ENCODE data around the gene FIP1L1. TPM values are rescaled to one million over a fixed set of nuclear protein-coding genes. Genes with fewer than 3 reads are reported as not detected.

The FIP1L1 gene
- total RNA-seq, 1 donor from 2014 or later: 56.8 TPM

- no peak overlapping the region for H3K4me3 Mint-ChIP-seq (ENCODE audit: unreplicated experiment)
- no peaks in the 10 kb centered on the region for H3K4me1 Mint-ChIP-seq (ENCODE audit: low read depth, unreplicated experiment)
- no peak overlapping the region for H3K27ac Mint-ChIP-seq (ENCODE audit: unreplicated experiment)
- H3K27me3 Mint-ChIP-seq (ENCODE audit: unreplicated experiment): no peaks in the 10 kb centered on the region
- TF ChIP-seq CTCF (IDR thresholded peaks at IDR 0.05; ENCODE audit: partially characterized antibody, unreplicated experiment): no peak
- peaks cover 4% of the 10 kb centered on the region for H3K9me3 Mint-ChIP-seq (ENCODE audit: unreplicated experiment)
- peaks cover 10% of the 10 kb centered on the region for H3K36me3 Mint-ChIP-seq (ENCODE audit: unreplicated experiment)
- DNase-seq: no peak
These were observed 112.9 kb downstream of the FIP1L1 start for GRCh38 chr4:53490161-53490956.

GRCh38 chr4:53490965-53491622 is 113.7 kb downstream of the FIP1L1 start:
- no peak overlapping the region for H3K4me3 Mint-ChIP-seq (ENCODE audit: unreplicated experiment)
- no peak for DNase-seq
- TF ChIP-seq CTCF (IDR thresholded peaks at IDR 0.05; ENCODE audit: partially characterized antibody, unreplicated experiment): peak; percentile 77
- H3K27me3 Mint-ChIP-seq (ENCODE audit: unreplicated experiment): no peaks in the 10 kb centered on the region
- no peaks in the 10 kb centered on the region for H3K4me1 Mint-ChIP-seq (ENCODE audit: low read depth, unreplicated experiment)
- H3K27ac Mint-ChIP-seq (ENCODE audit: unreplicated experiment): no peak overlapping the region
- peaks cover 10% of the 10 kb centered on the region for H3K36me3 Mint-ChIP-seq (ENCODE audit: unreplicated experiment)
- H3K9me3 Mint-ChIP-seq (ENCODE audit: unreplicated experiment): peaks cover 4% of the 10 kb centered on the region

- H3K4me1 Mint-ChIP-seq (ENCODE audit: low read depth, unreplicated experiment): no peaks in the 10 kb centered on the region
- no peak overlapping the region for H3K27ac Mint-ChIP-seq (ENCODE audit: unreplicated experiment)
- H3K36me3 Mint-ChIP-seq (ENCODE audit: unreplicated experiment): peaks cover 16% of the 10 kb centered on the region
- TF ChIP-seq CTCF (IDR thresholded peaks at IDR 0.05; ENCODE audit: partially characterized antibody, unreplicated experiment): no peak
- peaks cover 3% of the 10 kb centered on the region for H3K27me3 Mint-ChIP-seq (ENCODE audit: unreplicated experiment)
- H3K9me3 Mint-ChIP-seq (ENCODE audit: unreplicated experiment): peaks cover 4% of the 10 kb centered on the region
- no peak for DNase-seq
- H3K4me3 Mint-ChIP-seq (ENCODE audit: unreplicated experiment): no peak overlapping the region
These were observed 117.4 kb downstream of the FIP1L1 start for GRCh38 chr4:53494851-53495250.

- no peaks in the 10 kb centered on the region for H3K4me1 Mint-ChIP-seq (ENCODE audit: low read depth, unreplicated experiment)
- TF ChIP-seq CTCF (IDR thresholded peaks at IDR 0.05; ENCODE audit: partially characterized antibody, unreplicated experiment): no peak
- DNase-seq: no peak
- no peak overlapping the region for H3K4me3 Mint-ChIP-seq (ENCODE audit: unreplicated experiment)
- H3K27ac Mint-ChIP-seq (ENCODE audit: unreplicated experiment): no peak overlapping the region
- peaks cover 7% of the 10 kb centered on the region for H3K36me3 Mint-ChIP-seq (ENCODE audit: unreplicated experiment)
- H3K27me3 Mint-ChIP-seq (ENCODE audit: unreplicated experiment): peaks cover 3% of the 10 kb centered on the region
- no peaks in the 10 kb centered on the region for H3K9me3 Mint-ChIP-seq (ENCODE audit: unreplicated experiment)
These were observed 120.2 kb downstream of the FIP1L1 start for GRCh38 chr4:53497487-53498244.
